SU-DHL-6 (cell line): ENCODE measurements around the gene CYTH4.

Experiments used
- CTCF ChIP-seq: fragments of 200-600 bp; sonication (generic); IDR thresholded peaks from one replicate; pipeline ENCODE4 v1.5.1; 2017; ENCODE audit warnings: antibody characterized with exemption, mild to moderate bottlenecking, low read length, moderate library complexity; ENCODE audit not compliant: insufficient read depth, poor library complexity, severe bottlenecking
- EZH2phosphoT487 ChIP-seq: fragments of 200-600 bp; sonication (generic), shearing (Covaris generic); conservative IDR thresholded peaks from 2 replicates; pipeline ENCODE4 v1.6.1; 2018; ENCODE audit warnings: mild to moderate bottlenecking, antibody characterized with exemption, low read length, moderate library complexity, mixed read lengths

GRCh38 chr22:37302674-37303555 lies 20.6 kb downstream of the CYTH4 start:
- TF ChIP-seq CTCF = no peak
- no peak for TF ChIP-seq EZH2phosphoT487
